NCI-H1417 treated with DMSO at 0.1 percent for 48 hours (cell line): ENCODE measurements around the gene GPR37L1.

Experiments used
- DNase-seq: peaks from one replicate; lab custom pipeline; 2025; lab: John Stamatoyannopoulos, UW

GPR37L1 gene

DNA sequence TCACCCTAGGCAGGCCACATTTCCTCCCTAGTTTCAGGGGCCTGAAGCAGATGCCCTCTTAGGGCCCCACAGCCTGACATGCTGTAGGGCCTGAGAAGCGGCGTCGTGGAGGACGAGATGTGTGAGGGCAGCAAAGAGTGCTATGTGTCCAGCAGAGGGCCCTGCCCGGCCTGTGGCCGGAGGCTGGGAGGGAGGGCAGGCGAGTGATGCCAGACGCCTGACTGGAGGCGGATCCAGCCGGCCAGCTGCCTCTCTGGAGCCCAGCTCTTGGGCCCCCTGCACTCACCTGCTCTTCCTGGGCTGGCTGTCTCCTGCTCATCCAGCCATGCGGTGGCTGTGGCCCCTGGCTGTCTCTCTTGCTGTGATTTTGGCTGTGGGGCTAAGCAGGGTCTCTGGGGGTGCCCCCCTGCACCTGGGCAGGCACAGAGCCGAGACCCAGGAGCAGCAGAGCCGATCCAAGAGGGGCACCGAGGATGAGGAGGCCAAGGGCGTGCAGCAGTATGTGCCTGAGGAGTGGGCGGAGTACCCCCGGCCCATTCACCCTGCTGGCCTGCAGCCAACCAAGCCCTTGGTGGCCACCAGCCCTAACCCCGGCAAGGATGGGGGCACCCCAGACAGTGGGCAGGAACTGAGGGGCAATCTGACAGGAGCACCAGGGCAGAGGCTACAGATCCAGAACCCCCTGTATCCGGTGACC, at the start of gene GPR37L1:
Gene GPR37L1 (plus strand): TSS at position 279 of the 697 bp plus-strand sequence. CDS start 47 bp downstream, at position 326.
- no peak for DNase-seq

DNA sequence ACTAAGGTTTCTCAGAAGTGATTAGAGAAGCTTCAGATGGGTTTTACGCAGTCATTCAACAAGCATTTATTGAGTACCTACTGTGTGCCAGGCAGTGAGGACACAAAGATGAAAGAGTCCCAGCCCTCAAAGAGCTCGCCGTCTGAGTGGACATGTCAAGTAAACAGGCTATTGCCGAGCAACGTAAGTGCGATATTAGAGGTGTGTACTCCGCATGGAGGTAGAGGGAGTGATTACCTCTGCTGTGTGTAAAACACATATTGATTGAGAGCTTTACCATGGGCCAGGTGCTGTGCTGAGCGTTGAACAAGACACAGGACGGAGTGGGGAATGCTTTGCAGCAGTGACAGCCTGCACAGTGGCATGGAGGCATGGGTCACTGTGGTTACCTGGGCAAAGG, 49.5 kb upstream of the GPR37L1 start:
- DNase-seq, result no peak

DNA sequence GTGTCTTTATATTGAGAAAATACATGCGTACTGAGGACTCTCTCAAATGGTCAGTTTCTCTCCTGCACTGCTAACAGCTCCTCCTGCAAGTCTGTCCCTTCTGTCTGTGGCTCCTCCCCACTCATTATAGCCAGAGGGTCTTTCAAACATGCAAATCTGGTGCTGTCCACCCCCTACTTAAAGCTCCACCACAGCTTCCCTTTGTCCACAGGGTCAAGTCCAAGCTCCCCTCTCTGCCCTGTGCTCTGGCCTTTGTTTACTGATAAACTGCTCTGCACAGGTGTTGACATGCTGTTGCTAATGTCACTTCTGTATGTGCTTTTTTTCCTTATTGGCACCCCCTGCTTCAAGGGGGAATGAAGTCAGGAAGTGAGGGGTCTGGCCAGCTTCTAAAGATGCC, 47.7 kb upstream of the GPR37L1 start:
- no peak for DNase-seq

- DNase-seq, result no peak
Observed at GRCh38 chr1:202075389-202075788, 47.3 kb upstream of the GPR37L1 start.

GRCh38 chr1:202076050-202076511, 46.6 kb upstream of the GPR37L1 start:
- no peak for DNase-seq

GRCh38 chr1:202078241-202078640, 44.5 kb upstream of the GPR37L1 start:
- no peak for DNase-seq

DNA sequence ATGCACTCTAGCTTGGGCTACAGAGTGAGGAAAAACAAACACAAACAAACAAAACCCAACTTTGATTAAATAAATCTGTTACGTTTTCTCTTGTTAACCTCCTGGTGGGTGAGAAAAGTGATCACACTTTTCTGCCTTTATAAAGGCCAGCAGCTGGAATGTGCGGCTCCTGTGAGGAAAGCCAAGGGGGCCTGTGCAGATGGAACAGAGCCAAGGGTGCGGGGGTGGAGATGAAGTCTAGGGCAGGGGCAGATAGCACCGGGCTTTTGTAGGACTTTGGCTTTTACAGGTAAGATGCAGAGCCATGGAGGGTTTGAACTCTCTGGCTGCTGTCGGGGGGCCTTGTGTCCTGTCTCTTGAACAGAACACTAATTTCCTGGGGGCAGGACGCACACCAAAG, 40.7 kb upstream of the GPR37L1 start:
- DNase-seq, result no peak

GRCh38 chr1:202084791-202085681, 37.7 kb upstream of the GPR37L1 start:
- DNase-seq, result no peak

GRCh38 chr1:202085682-202086373, 36.9 kb upstream of the GPR37L1 start:
- no peak for DNase-seq

DNA sequence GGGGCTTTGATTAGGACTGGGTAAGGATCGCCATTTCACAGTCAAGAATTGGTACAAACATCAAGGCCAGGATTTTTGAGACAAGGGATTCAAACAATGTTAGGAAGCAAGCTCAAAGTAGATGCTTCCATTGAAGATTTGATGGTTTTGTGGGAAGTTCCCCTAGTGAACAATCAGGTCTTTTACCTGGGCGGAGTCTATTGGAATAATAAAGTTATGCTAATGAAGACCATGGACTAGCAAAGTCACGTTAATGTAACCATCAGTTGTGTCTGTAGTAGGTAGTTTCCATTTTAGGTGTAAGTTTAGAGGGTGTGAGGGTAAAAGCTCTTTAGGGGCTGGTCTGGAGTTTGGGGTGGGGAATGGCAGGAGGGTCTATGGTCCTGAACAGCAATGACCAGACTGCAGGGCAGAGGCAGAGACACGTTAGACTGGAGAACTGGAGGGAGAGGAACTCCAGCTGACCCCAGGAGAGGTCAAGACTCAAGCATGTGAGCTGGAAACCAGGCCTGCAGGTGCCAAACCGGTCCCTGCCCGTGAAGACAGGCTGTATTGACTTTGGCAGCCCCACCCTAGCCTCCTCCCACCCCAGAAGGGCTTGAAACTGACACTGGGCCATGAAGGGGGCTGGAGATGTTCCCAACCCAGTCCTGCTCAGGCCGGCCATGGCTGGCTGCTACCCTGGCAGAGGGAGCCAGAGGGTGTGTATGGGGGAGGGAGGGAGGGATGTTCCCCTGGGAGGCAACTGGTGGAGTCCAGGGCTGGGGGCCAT, 36.0 kb upstream of the GPR37L1 start:
- no peak for DNase-seq

GRCh38 chr1:202088206-202088605, 34.5 kb upstream of the GPR37L1 start:
- DNase-seq, result no peak

- no peak for DNase-seq
Observed at GRCh38 chr1:202090994-202091393, 31.7 kb upstream of the GPR37L1 start.

DNA sequence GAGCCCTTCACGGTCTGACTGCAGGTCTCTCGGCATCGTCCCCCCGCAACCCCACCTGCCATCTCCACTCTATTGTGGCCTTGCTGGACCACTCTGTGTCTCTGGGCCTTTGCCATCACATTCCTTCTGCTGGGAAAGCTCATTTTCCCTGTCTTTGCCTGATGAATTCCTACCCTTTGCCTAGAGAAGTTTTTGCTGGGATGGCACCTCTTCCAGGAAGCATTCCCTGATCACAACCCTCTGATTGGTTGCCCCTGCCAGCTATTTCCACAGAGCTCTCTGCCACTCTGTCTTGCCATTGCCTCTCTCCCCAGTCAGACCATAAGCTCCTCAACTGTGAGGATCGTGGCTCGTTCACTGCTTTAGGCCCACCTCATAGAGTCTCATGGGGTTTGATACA, 28.9 kb upstream of the GPR37L1 start:
- DNase-seq, result no peak

- no peak for DNase-seq
Observed at GRCh38 chr1:202101184-202101583, 21.5 kb upstream of the GPR37L1 start.

DNA sequence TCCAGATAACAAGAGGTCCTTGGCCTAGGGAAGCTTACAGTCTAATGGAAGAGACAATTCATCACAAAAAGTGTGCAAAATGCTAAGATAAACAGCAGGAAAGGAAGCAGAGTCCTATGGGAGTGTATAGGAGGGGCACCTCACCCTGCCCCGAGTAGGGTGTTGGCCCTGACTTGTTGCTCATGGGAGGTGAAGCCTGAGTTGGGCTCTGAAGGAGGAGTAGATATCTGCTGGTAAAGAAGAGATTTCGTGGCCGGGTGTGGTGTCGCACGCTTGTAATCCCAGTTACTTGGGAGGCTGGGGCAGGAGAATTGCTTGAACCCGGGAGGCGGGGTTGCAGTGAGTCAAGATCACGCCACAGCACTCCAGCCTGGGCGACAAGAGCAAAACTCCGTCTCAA, 18.6 kb upstream of the GPR37L1 start:
- DNase-seq, result no peak

DNA sequence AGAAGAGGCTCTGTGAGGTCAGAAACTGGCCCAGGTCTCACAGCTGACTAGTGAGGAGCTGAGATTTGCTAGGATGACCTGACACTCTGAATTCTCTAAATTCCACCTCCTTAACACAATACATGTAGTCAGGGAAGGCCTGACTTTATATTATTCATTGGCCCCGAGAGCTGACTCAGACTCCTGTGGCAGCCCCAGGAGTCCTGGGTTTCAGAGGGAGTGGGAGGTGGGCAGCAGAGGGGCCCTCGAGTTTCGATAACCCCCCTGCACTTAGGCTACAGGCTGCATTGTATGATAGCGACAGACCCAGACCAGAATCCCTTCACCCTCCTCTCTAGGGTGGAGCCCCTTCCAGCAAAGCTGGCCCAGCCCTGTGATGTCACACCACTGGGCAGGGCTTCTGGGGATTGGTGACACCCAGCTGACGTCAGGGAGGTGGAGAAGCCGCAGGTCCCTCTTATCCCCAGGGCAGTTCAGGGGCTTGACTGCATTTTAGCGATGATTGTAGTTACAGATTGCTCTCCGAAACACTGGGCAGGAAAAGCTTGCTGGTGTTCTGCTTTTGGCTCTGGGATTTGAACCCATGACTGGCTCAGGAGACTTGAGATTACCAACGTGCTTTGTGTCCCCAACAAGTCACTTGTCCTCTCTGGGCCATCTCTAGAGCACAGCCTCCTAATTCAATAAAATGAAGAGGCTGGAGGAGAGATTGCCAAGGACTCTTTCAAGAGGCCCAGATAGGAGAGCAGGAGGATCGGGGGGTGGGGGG, 17.0 kb upstream of the GPR37L1 start:
- no peak for DNase-seq

- peak; percentile 16 for DNase-seq
Observed at GRCh38 chr1:202106340-202107254, 16.1 kb upstream of the GPR37L1 start.

- peak; percentile 42 for DNase-seq
Observed at GRCh38 chr1:202107321-202107761, 15.4 kb upstream of the GPR37L1 start.

DNA sequence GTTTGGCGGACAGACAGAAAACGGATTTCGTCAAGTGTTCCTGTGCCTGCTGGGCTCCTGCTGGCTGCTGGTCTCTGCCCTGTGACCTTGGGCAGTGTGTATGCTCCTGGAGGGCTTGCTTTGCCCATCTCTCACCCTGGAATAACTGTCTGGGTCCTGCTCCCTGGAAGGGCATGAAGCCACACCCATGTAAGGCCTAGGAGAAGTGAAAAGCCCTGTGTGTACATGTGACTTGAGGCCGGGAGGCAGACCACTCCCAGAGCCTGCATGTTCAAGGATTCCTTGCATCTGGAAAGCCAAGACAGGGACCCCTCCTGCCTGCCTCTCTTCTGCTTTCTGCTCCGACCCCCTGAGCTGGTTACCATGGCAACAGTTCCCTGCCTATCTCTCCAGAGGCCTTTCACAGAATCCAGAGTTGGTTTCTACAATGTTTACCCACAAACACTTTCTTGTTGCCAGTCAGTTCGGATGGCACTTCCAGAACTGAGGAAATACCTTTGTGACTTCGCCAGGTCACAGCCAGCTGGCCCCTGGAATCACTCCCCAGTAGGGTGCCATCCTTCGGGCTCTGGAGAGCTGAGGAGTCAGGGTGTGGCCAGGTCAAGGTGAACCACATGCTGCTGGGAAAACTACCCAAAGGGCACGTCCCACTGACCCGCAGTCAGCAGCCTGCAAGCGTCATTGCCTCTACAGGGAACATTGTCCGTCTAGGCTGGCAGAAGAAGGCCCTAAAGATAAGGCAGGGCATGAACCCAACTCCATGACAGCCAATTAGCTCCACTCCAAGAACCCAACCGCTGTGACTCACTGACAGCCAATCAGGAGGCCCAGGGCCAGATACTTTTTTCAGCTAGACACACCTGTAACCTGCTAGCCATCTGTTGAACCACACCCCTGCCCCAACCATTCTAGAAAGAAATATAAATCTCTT, 14.7 kb upstream of the GPR37L1 start:
- DNase-seq, result no peak
